Spleen (tissue), 7 donors: ENCODE data around the gene USP4.
A peak's percentile ranks its signal among the peaks of the same experiment; 100 is the strongest.

Source experiments
- CTCF ChIP-seq, 11 experiments: fragments of 200-600 bp in 7 of 11; fragments of 450-650 bp in 4 of 11; sonication (generic) in 4 of 11; IDR thresholded peaks in 8 of 11; conservative IDR thresholded peaks in 3 of 11; 1 replicate in 7 of 11; 2 replicates in 4 of 11; pipeline versions ENCODE4 v1.4.0 to v1.8.0; 2016 to 2021; ENCODE audit warnings: antibody characterized with exemption in 11 of 11, inconsistent platforms in 4 of 11, mild to moderate bottlenecking in 1 of 11
- POLR2AphosphoS5 ChIP-seq, 3 donors: sonication (generic); formaldehyde crosslinking; IDR thresholded peaks; one replicate each; pipeline ENCODE4 v1.5.1; 2017; ENCODE audit warnings: antibody characterized with exemption in 3 of 3
- donor health status: DM: no; HTN: no; CAD: no; lungs with moderate emphysema.
- donor health status: DM: no; HTN: no; CAD: no.
- donor health status: DM: no; HTN: no; CAD: no.

GRCh38 chr3:49377483-49377882, 37.6 kb upstream of the USP4 start:
- TF ChIP-seq CTCF (IDR thresholded peaks at IDR 0.05 in 8 of 11, conservative IDR thresholded peaks at IDR 0.05 in 3 of 11) (no peak), POLR2AphosphoS5 (IDR thresholded peaks at IDR 0.05) (peak in 1 of 3 donors; percentile 17)
